Adrenal gland (tissue), 12 donors: ENCODE results near the gene ANKRD18A. TPM values are rescaled to one million over a fixed set of nuclear protein-coding genes. Genes with fewer than 3 reads are reported as not detected.
"Not testable (repeated sequence)": the region's sequence is repeated elsewhere in the genome, so short reads cannot be mapped to it uniquely, and the experiment has no call there.

Experiments
- DNase-seq, 7 donors: peaks; one replicate each; pipeline ENCODE4 v3.0.0-alpha.2; 2019 to 2020
- H3K27ac ChIP-seq, 5 donors: fragments of 200-600 bp; sonication (generic) in 4 of 5; 1 replicate in 3 of 5; 2 replicates in 2 of 5; pipeline versions ENCODE4 v1.5.1 to v1.8.0; 2016 to 2020; ENCODE audit warnings: mild to moderate bottlenecking in 1 of 5
- H3K27me3 ChIP-seq: fragments of 200-600 bp; 2 replicates; pipeline ENCODE4 v1.8.0; 2021
- H3K36me3 ChIP-seq, 2 donors: fragments of 200-600 bp; replicated peaks in 1 of 2; 1 replicate in 1 of 2; 2 replicates in 1 of 2; pipeline versions ENCODE4 v1.5.1 to v1.8.0; 2018 to 2022
- H3K4me1 ChIP-seq, 2 donors: fragments of 200-600 bp; replicated peaks in 1 of 2; 1 replicate in 1 of 2; 2 replicates in 1 of 2; pipeline versions ENCODE4 v1.5.1 to v1.8.0; 2018 to 2021
- H3K4me3 ChIP-seq, 4 donors: fragments of 200-600 bp; sonication (generic) in 3 of 4; one replicate each; pipeline ENCODE4 v1.5.1; 2016 to 2018
- H3K9me3 ChIP-seq, 3 donors: fragments of 200-600 bp; sonication (generic) in 1 of 3; replicated peaks in 1 of 3; 1 replicate in 2 of 3; 2 replicates in 1 of 3; pipeline versions ENCODE4 v1.5.1 to v1.8.0; 2016 to 2021
- WGBS, 4 donors: extraction: QIAGEN DNeasy Blood & Tissue Kit in 2 of 4; methylation state at CpG; one replicate each; pipeline versions ENCODE4 v1.1.5 to v1.1.7; 2013 to 2017; 5-methylcytosine and 5-hydroxymethylcytosine counted together
- intact Hi-C, 2 donors: fragments of 100-400 bp; cut with DNase I; formaldehyde crosslinking; loops; one replicate each; pipeline versions ENCODE4 v1.14.1 to v1.15.0; 2022 to 2023
- polyA plus RNA-seq, 3 donors: library from polyadenylated mRNA; stranded (reverse); fragments of 200-250 nt in 2 of 3; fragments of 350-450 nt in 1 of 3; fragmentation: Illumina TruSeq in 1 of 3; extraction: RNeasy Lipid Tissue Mini Kit (QIAGEN cat#74804) in 1 of 3; gene quantifications; one replicate each; pipeline ENCODE4 v1.2.3, GENCODE V29; 2013 to 2014
- total RNA-seq, 9 donors: library from RNA; depleted of rRNA in 4 of 9; stranded (reverse); fragments of >200 nt in 4 of 9; fragments of 120-200 nt in 1 of 9; fragmentation: NEBNext Ultra II Directional in 1 of 9; extraction: Animal tissue kit (Norgen Biotek cat#: 25700) in 1 of 9; gene quantifications; one replicate each; pipeline versions ENCODE4 v1.1.0 to v1.2.4, GENCODE V29; 2013 to 2023
- donor health status: healthy with polysubstance abuse.
- donor health status: Bipolar disorder and iron deficiency.
- donor health status: DM: yes; HTN: yes; CAD: no.
- donor health status: DM: no; HTN: no; CAD: no.
- donor health status: DM: no; HTN: no; CAD: no.
- donor health status: DM: yes; HTN: yes; CAD: no.

ANKRD18A gene
- total and polyA plus RNA-seq, 12 donors: 0.07 to 0.56 (median 0.15) TPM; not detected in 4

- H3K27me3 ChIP-seq, H3K4me3 ChIP-seq, DNase-seq, H3K4me1 ChIP-seq, H3K9me3 ChIP-seq, H3K27ac ChIP-seq, H3K36me3 ChIP-seq, intact Hi-C loops: not testable (repeated sequence)
- WGBS, 4 donors: 88 to 100% (median 90%) methylated on average over 1 of the region's 1 CpG
These were observed 54.3 kb downstream of the ANKRD18A start for GRCh38 chr9:38566048-38566447.

DNA sequence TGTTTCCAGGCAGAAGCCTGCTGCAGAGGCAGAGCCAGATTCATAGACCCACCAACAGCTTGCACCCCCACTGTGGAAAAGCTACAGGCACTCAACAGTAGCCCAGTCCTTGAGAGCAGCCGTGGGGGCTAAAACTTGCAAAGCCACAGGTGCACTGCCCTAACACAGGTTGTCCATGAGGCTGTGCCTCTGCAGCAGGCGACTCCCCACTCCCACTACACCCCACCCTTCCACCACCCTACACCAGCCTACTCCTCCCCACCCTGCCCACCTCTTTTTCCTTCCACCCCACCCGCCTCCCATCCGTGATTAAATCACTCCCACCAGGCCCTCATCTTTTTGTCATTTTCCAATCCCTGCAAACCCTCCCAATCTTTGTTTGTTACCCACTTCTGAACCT, 55.2 kb downstream of the ANKRD18A start:
- H3K4me1 ChIP-seq, H3K27ac ChIP-seq, H3K9me3 ChIP-seq, H3K4me3 ChIP-seq, H3K36me3 ChIP-seq, DNase-seq, H3K27me3 ChIP-seq, intact Hi-C loops: not testable (repeated sequence)
- 70 to 94% (median 90%) methylated on average over 2 of the region's 4 CpGs; no CpG with 5 or more reads in 1 of the 4 donors for WGBS, 4 donors

DNA sequence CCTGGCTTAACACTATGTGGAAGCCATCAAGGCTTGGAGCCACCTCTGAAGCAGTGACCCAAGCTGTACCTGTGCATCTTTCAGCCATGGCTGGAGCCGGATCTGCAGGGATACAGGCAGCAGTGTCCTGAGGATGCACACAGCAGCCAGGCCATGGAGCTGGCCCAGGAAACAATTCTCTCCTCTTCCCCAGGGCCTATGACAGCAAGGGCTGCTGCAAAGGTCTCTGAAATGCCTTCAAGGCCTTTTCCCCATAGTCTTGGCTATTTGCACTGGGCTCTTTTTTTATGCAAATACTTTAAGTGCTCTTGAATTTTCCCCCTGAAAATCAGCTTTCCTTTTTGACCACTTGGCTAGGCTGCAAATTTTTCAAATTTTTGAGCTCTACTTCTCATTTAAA, 56.5 kb downstream of the ANKRD18A start:
- not testable (repeated sequence) for DNase-seq

GRCh38 chr9:38561134-38561533, 59.3 kb downstream of the ANKRD18A start:
- H3K4me3 ChIP-seq, intact Hi-C loops, H3K27me3 ChIP-seq, H3K9me3 ChIP-seq, H3K36me3 ChIP-seq, H3K27ac ChIP-seq, H3K4me1 ChIP-seq: not testable (repeated sequence)
- WGBS, 4 donors: 15 to 27% (median 24%) methylated on average over 2 of the region's 2 CpGs
- peak in 3 of 7 donors; percentile 14 to 40 (median 19) for DNase-seq

More for the DNA sequence above, 56.5 kb downstream of the ANKRD18A start:
- intact Hi-C loops, H3K27me3 ChIP-seq, H3K4me1 ChIP-seq, H3K27ac ChIP-seq, H3K9me3 ChIP-seq, H3K4me3 ChIP-seq, H3K36me3 ChIP-seq: not testable (repeated sequence)
- WGBS, 4 donors: no CpG with 5 or more reads among the region's 1 CpG

GRCh38 chr9:38559172-38559571, 61.2 kb downstream of the ANKRD18A start:
- DNase-seq, H3K9me3 ChIP-seq, H3K4me1 ChIP-seq, H3K27ac ChIP-seq, H3K4me3 ChIP-seq, H3K27me3 ChIP-seq, H3K36me3 ChIP-seq, intact Hi-C loops: not testable (repeated sequence)
- 69 to 87% (median 77%) methylated on average over 3 of the region's 3 CpGs for WGBS, 4 donors

DNA sequence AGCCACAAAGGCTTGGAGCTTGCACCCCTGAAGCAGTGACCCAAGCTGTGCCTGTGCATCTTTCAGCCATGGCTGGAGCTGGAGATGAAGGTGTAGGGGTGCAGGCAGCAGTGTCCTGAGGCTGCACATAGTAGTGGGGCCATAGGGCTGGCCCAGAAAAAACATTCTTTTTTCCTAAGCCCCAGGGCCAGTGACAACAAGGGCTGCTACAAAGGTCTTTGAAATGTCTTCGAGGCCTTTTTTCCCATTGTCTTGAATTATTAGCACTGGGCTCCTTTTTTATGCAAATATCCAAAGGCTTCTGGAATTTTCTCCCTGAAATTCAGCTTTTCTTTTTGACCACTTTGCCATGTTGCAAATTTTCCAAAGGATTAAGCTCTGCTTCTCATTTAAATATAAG, 62.6 kb downstream of the ANKRD18A start:
- H3K27me3 ChIP-seq, H3K27ac ChIP-seq, H3K36me3 ChIP-seq, H3K4me1 ChIP-seq, DNase-seq, H3K9me3 ChIP-seq, H3K4me3 ChIP-seq, intact Hi-C loops: not testable (repeated sequence)
- 80 to 87% (median 83%) methylated on average over 1 of the region's 1 CpG for WGBS, 4 donors

GRCh38 chr9:38554966-38555365, 65.4 kb downstream of the ANKRD18A start:
- H3K27me3 ChIP-seq, H3K9me3 ChIP-seq, H3K36me3 ChIP-seq, intact Hi-C loops, H3K27ac ChIP-seq, H3K4me3 ChIP-seq, DNase-seq, H3K4me1 ChIP-seq: not testable (repeated sequence)
- WGBS, 4 donors: 91 to 100% (median 96%) methylated on average over 2 of the region's 2 CpGs

GRCh38 chr9:38553019-38553418, 67.4 kb downstream of the ANKRD18A start:
- intact Hi-C loops, DNase-seq, H3K36me3 ChIP-seq, H3K27ac ChIP-seq, H3K4me1 ChIP-seq, H3K4me3 ChIP-seq, H3K9me3 ChIP-seq, H3K27me3 ChIP-seq: not testable (repeated sequence)
- 77 to 83% (median 80%) methylated on average over 4 of the region's 4 CpGs for WGBS, 4 donors

DNA sequence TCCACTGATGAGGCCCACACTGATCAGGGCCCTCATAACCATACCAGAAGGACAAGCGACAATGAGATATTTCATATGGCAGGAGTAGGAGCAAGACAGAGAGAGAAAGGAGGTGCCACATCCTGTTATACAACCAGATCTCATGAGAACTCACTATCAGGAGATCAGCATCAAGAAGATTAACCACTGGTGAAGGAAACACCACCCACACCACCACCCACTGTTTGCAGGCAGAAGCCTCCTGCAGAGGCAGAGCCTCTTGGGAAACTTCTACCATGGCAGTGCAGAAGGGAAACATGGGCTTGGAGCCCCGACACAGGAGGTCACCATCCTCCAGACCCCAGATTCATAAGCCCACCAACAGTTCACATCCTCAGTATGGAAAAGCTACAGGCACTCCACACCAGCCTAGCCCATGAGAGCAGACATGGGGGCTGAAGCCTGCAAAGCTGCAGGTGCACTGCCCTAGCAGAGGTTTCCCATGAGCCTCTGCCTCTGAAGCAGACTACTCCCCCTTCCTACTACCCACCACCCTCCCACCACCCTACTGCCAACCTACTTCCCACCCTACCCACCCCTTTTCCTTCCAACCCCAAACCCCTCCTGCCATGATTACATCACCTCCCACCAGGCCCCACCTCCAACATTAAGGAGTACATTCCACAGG, 73.8 kb downstream of the ANKRD18A start:
- H3K27ac ChIP-seq, H3K4me1 ChIP-seq, H3K36me3 ChIP-seq, DNase-seq, H3K27me3 ChIP-seq, H3K4me3 ChIP-seq, H3K9me3 ChIP-seq, intact Hi-C loops: not testable (repeated sequence)
- 92 to 100% (median 100%) methylated on average over 1 of the region's 2 CpGs for WGBS, 4 donors

DNA sequence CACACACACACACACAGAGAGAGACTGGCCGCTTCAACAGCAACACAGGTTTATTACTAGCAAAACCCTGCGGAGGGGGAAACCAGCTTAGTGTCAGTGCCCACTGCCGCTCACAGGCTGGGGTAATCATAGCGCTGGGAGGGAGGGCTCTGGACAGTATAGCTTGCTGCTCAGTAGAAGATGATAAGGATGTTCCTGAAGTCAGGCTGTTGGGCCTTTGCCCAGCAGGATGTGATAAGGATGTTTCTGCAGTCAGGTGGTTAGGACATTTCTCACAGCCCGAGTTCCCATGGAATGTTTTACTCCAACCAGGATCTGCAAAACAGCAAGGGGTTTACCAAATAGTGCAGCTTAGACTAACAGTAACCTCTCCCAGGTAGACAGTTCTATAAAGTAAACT, 79.9 kb downstream of the ANKRD18A start:
- H3K4me3 ChIP-seq, H3K36me3 ChIP-seq, H3K9me3 ChIP-seq, H3K4me1 ChIP-seq, intact Hi-C loops, H3K27ac ChIP-seq, H3K27me3 ChIP-seq: not testable (repeated sequence)
- peak in 1 of 7 donors; percentile 32 for DNase-seq
- WGBS, 4 donors: 38 to 57% (median 45%) methylated on average over 5 of the region's 5 CpGs
